ENCODE measurements around the gene MISP3. TPM values are rescaled to one million over a fixed set of nuclear protein-coding genes. Genes with fewer than 3 reads are reported as not detected.
"Not testable (repeated sequence)": the region's sequence is repeated elsewhere in the genome, so short reads cannot be mapped to it uniquely, and the experiment has no call there.

Gene MISP3
- total RNA-seq, 1 experiment from 2014 or later: 5.2 TPM

GRCh38 chr19:14031719-14032480 is 40.7 kb upstream of the MISP3 start, which contains the start of gene IL27RA:
Gene IL27RA, plus strand, starts transcription at chr19:14031762. Its CDS starts 111 bp downstream, at chr19:14031873.
- H3K4me1 Mint-ChIP-seq (ENCODE audit: low read depth, unreplicated experiment): peaks cover 6% of the 10 kb centered on the region
- no peaks in the 10 kb centered on the region for H3K4me1 ChIP-seq
- H3K27me3 Mint-ChIP-seq (ENCODE audit: insufficient read depth, unreplicated experiment): no peaks in the 10 kb centered on the region
- intact Hi-C loops (cut with micrococcal nuclease; ENCODE audit: unreplicated experiment): loop anchor here (1.0 to 2.0 kb wide), 2 partner anchors 43 to 151 kb away; no protein-coding TSS in a partner anchor
- H3K36me3 Mint-ChIP-seq (ENCODE audit: insufficient read depth, unreplicated experiment): peaks cover 10% of the 10 kb centered on the region
- peak within 1 kb of the TSS; percentile 55 for H3K27ac Mint-ChIP-seq (ENCODE audit: unreplicated experiment)
- H3K4me3 ChIP-seq (ENCODE audit: low read depth, low read length): peak within 1 kb of the TSS; percentile 61
- POLR2A ChIA-PET: interaction anchor here (0.6 to 1.1 kb wide), 3 partner anchors 26 to 42 kb away, joined by 3 to 6 read pairs (median 3); partner anchors contain the start of gene RFX1
- no peaks in the 10 kb centered on the region for H3K9me3 Mint-ChIP-seq (ENCODE audit: unreplicated experiment)
- H3K9me3 ChIP-seq: no peaks in the 10 kb centered on the region
- DNase-seq: peak; percentile 63 to 67
- H3K4me3 Mint-ChIP-seq (ENCODE audit: unreplicated experiment): peak within 1 kb of the TSS; percentile 89
- TF ChIP-seq CTCF (IDR thresholded peaks at IDR 0.05; ENCODE audit: insufficient read depth in 1 of 2, low read depth in 1 of 2, low read length in 1 of 2, severe bottlenecking in 1 of 2, unreplicated experiment in 1 of 2): peak; percentile 69 to 77
- H3K27me3 ChIP-seq (replicated peaks; ENCODE audit: control insufficient read depth, insufficient read depth, low read length): no peaks in the 10 kb centered on the region
- no peaks in the 10 kb centered on the region for H3K36me3 ChIP-seq (ENCODE audit: control insufficient read depth, insufficient read depth, low read length)
- BruUV-seq (replicated peaks): no TSS peak
- CTCF ChIA-PET: interaction anchor here (0.6 to 1.5 kb wide), 14 partner anchors 10 to 235 kb away, joined by 3 to 7 read pairs (median 4); partner anchors contain the start of genes ASF1B, MISP3 and RFX1

GRCh38 chr19:14033946-14034345 is 38.6 kb upstream of the MISP3 start:
- Mint-ChIP-seq H3K9me3 (ENCODE audit: unreplicated experiment) (no peaks in the 10 kb centered on the region), H3K36me3 (ENCODE audit: insufficient read depth, unreplicated experiment) (peaks cover 10% of the 10 kb centered on the region), H3K27ac (ENCODE audit: unreplicated experiment) (no peak overlapping the region), H3K4me1 (ENCODE audit: low read depth, unreplicated experiment) (peaks cover 6% of the 10 kb centered on the region), H3K4me3 (ENCODE audit: unreplicated experiment) (no peak overlapping the region), H3K27me3 (ENCODE audit: insufficient read depth, unreplicated experiment) (no peaks in the 10 kb centered on the region)
- no TSS peak for BruUV-seq (replicated peaks)
- POLR2A ChIA-PET: no interaction called here
- H3K9me3 ChIP-seq: no peaks in the 10 kb centered on the region
- CTCF ChIA-PET: no interaction called here
- no peak for TF ChIP-seq CTCF (IDR thresholded peaks at IDR 0.05; ENCODE audit: insufficient read depth in 1 of 2, low read depth in 1 of 2, low read length in 1 of 2, severe bottlenecking in 1 of 2, unreplicated experiment in 1 of 2)
- H3K36me3 ChIP-seq (ENCODE audit: control insufficient read depth, insufficient read depth, low read length): no peaks in the 10 kb centered on the region
- no peaks in the 10 kb centered on the region for H3K4me1 ChIP-seq
- intact Hi-C loops (cut with micrococcal nuclease; ENCODE audit: unreplicated experiment): loop anchor here (2.0 kb wide), 1 partner anchor 153 kb away; no protein-coding TSS in a partner anchor
- no peak for DNase-seq
- no peak overlapping the region for H3K4me3 ChIP-seq (ENCODE audit: low read depth, low read length)
- H3K27me3 ChIP-seq (replicated peaks; ENCODE audit: control insufficient read depth, insufficient read depth, low read length): no peaks in the 10 kb centered on the region

- H3K27me3 ChIP-seq (replicated peaks; ENCODE audit: control insufficient read depth, insufficient read depth, low read length); H3K9me3 ChIP-seq; H3K27ac Mint-ChIP-seq (ENCODE audit: unreplicated experiment); H3K4me3 Mint-ChIP-seq (ENCODE audit: unreplicated experiment); DNase-seq; H3K27me3 Mint-ChIP-seq (ENCODE audit: insufficient read depth, unreplicated experiment); BruUV-seq (replicated peaks); POLR2A ChIA-PET; H3K4me1 Mint-ChIP-seq (ENCODE audit: low read depth, unreplicated experiment); H3K4me1 ChIP-seq; H3K9me3 Mint-ChIP-seq (ENCODE audit: unreplicated experiment); intact Hi-C loops (cut with micrococcal nuclease; ENCODE audit: unreplicated experiment); H3K4me3 ChIP-seq (ENCODE audit: low read depth, low read length); H3K36me3 ChIP-seq (ENCODE audit: control insufficient read depth, insufficient read depth, low read length): not testable (repeated sequence)
- CTCF ChIA-PET: interaction anchor here (0.7 to 1.2 kb wide), 2 partner anchors 30 to 101 kb away, joined by 3 read pairs; partner anchors contain the start of gene ASF1B
- TF ChIP-seq CTCF (IDR thresholded peaks at IDR 0.05; ENCODE audit: insufficient read depth in 1 of 2, low read depth in 1 of 2, low read length in 1 of 2, severe bottlenecking in 1 of 2, unreplicated experiment in 1 of 2): peak in 1 of 2 experiments; percentile 13
- H3K36me3 Mint-ChIP-seq (ENCODE audit: insufficient read depth, unreplicated experiment): peaks cover 10% of the 10 kb centered on the region
Measured at GRCh38 chr19:14035159-14035558, 37.4 kb upstream of the MISP3 start.
